ENCODE data around the gene REV3L. TPM values are rescaled to one million over a fixed set of nuclear protein-coding genes. Genes with fewer than 3 reads are reported as not detected.

Gene REV3L
- total RNA-seq, 1 experiment from 2014 or later: 5.3 TPM

GRCh38 chr6:111254779-111255166 lies 228.2 kb downstream of the REV3L start:
- Histone ChIP-seq H2AK5ac (ENCODE audit: insufficient read length, low read length) (no peak overlapping the region), H3K56ac (ENCODE audit: insufficient read length, low read depth, low read length) (no peak overlapping the region), H4K20me1 (ENCODE audit: control insufficient read depth, insufficient read depth, insufficient read length) (no peaks in the 10 kb centered on the region), H4K8ac (replicated peaks; ENCODE audit: insufficient read length, low read depth, low read length) (no peak overlapping the region), H3T11ph (ENCODE audit: low read length) (no peak overlapping the region), H2BK120ac (ENCODE audit: low read depth, low read length, poor library complexity, severe bottlenecking) (no peak overlapping the region), H3K4me1 (ENCODE audit: insufficient read depth, low read length) (peaks cover 3% of the 10 kb centered on the region; the same call in 1 of the 2 replicates), H3K4ac (ENCODE audit: low read depth, low read length) (no peak overlapping the region), H3K79me1 (ENCODE audit: insufficient read depth, low read depth, low read length, poor library complexity, severe bottlenecking) (no peaks in the 10 kb centered on the region), H3K18ac (ENCODE audit: insufficient read length, low read depth, low read length) (no peak overlapping the region), H2BK20ac (ENCODE audit: low read depth, low read length, poor library complexity, severe bottlenecking) (no peak overlapping the region), H2BK15ac (ENCODE audit: low read depth, low read length) (no peak overlapping the region), H3K23me2 (ENCODE audit: insufficient read length, low read depth, low read length, poor library complexity, severe bottlenecking) (peaks cover 3% of the 10 kb centered on the region), H4K5ac (ENCODE audit: insufficient read length, low read depth, low read length) (no peak overlapping the region), H3K9me3 (ENCODE audit: control insufficient read depth, low read depth, low read length) (no peaks in the 10 kb centered on the region), H4K91ac (ENCODE audit: insufficient read length, low read depth, low read length) (no peak overlapping the region), H3K23ac (ENCODE audit: insufficient read length, low read depth, low read length) (no peak overlapping the region), H3K27me3 (ENCODE audit: insufficient read depth, low read length) (no peaks in the 10 kb centered on the region), H3K4me2 (ENCODE audit: insufficient read depth, insufficient read length, low read length) (peak overlapping the region; percentile 51), H2BK12ac (ENCODE audit: insufficient read length, low read depth, low read length) (no peak overlapping the region), H3K9ac (ENCODE audit: extremely low read depth, insufficient read length, low read length) (no peak overlapping the region), H2BK5ac (ENCODE audit: insufficient read length, low read length) (no peak overlapping the region), H2AFZ (ENCODE audit: low read length) (no peak overlapping the region), H3K14ac (ENCODE audit: insufficient read depth, low read length) (no peak overlapping the region), H3K27ac (ENCODE audit: insufficient read length, low read depth, low read length) (no peak overlapping the region), H3K79me2 (ENCODE audit: insufficient read depth, low read length) (no peaks in the 10 kb centered on the region)
- Mint-ChIP-seq H3K27me3 (ENCODE audit: low read depth) (no peaks in the 10 kb centered on the region), H3K4me1 (peaks cover 63 to 65% of the 10 kb centered on the region in 2 experiments), H3K36me3 (ENCODE audit: insufficient read depth in 1 of 3, low read depth in 3 of 3) (no peaks in the 10 kb centered on the region), H3K27ac (peak overlapping the region; percentile 80 to 95 (median 89)), H3K9me3 (no peaks in the 10 kb centered on the region), H3K4me3 (peak overlapping the region; percentile 36 to 62)
- WGBS (ENCODE audit: extremely low coverage, insufficient read length, low lambda C conversion rate): no CpG with 5 or more reads among the region's 6 CpGs
- TF ChIP-seq CTCF (conservative IDR thresholded peaks at IDR 0.05): no peak
- no peak for DNase-seq

All from H9 (cell line).